PC-3 (cell line): ENCODE measurements around the gene CLIC1.

Experiments used
- EZH2 ChIP-seq: fragments of 300-600 bp; sonication (generic); IDR thresholded peaks from one replicate; pipeline ENCODE4 v1.6.1; 2017; ENCODE audit warnings: antibody characterized with exemption, mild to moderate bottlenecking, low read length; ENCODE audit not compliant: unreplicated experiment
- TF ChIP-seq, protein P1 (sequence below): fragments of 300-600 bp; sonication (generic); conservative IDR thresholded peaks from 2 replicates; pipeline ENCODE4 v1.5.1; 2017; ENCODE audit warnings: antibody characterized with exemption, low read depth, mild to moderate bottlenecking, low read length

DNA sequence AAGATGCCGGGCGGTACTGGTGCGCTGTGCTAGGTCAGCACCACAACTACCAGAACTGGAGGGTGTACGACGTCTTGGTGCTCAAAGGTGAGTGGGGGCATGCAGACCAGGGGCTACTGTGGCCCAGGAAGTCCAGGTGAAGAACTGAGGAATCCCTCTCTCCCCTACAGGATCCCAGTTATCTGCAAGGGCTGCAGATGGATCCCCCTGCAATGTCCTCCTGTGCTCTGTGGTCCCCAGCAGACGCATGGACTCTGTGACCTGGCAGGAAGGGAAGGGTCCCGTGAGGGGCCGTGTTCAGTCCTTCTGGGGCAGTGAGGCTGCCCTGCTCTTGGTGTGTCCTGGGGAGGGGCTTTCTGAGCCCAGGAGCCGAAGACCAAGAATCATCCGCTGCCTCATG is 28.6 kb downstream of the CLIC1 start:
- TF ChIP-seq, protein P1, sequence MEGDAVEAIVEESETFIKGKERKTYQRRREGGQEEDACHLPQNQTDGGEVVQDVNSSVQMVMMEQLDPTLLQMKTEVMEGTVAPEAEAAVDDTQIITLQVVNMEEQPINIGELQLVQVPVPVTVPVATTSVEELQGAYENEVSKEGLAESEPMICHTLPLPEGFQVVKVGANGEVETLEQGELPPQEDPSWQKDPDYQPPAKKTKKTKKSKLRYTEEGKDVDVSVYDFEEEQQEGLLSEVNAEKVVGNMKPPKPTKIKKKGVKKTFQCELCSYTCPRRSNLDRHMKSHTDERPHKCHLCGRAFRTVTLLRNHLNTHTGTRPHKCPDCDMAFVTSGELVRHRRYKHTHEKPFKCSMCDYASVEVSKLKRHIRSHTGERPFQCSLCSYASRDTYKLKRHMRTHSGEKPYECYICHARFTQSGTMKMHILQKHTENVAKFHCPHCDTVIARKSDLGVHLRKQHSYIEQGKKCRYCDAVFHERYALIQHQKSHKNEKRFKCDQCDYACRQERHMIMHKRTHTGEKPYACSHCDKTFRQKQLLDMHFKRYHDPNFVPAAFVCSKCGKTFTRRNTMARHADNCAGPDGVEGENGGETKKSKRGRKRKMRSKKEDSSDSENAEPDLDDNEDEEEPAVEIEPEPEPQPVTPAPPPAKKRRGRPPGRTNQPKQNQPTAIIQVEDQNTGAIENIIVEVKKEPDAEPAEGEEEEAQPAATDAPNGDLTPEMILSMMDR = no peak
- TF ChIP-seq EZH2 = no peak
